Thymus (tissue), 14 donors: Measurements from ENCODE around the gene ABT1. TPM values are rescaled to one million over a fixed set of nuclear protein-coding genes. Genes with fewer than 3 reads are reported as not detected.
A peak's percentile ranks its signal among the peaks of the same experiment; 100 is the strongest.
"Not testable (repeated sequence)": the region's sequence is repeated elsewhere in the genome, so short reads cannot be mapped to it uniquely, and the experiment has no call there.

Source experiments
- DNase-seq, 9 donors: peaks; one replicate each; pipeline ENCODE4 v3.0.0-alpha.2; 2013; ENCODE audit warnings: low spot score in 9 of 9, low read depth in 6 of 9, missing footprints in 1 of 9
- H3K27ac ChIP-seq, 2 donors: one replicate each; pipeline ENCODE4 v1.5.1; 2013; ENCODE audit warnings: control low read depth in 1 of 2, low read depth in 1 of 2, low read length in 1 of 2, mild to moderate bottlenecking in 1 of 2, moderate library complexity in 1 of 2
- H3K27me3 ChIP-seq, 2 donors: one replicate each; pipeline ENCODE4 v1.5.1; 2013; ENCODE audit warnings: low read length in 1 of 2; ENCODE audit not compliant: control insufficient read depth in 2 of 2, insufficient read depth in 1 of 2
- H3K36me3 ChIP-seq, 2 donors: one replicate each; pipeline ENCODE4 v1.5.1; 2013; ENCODE audit warnings: low read length in 1 of 2, mild to moderate bottlenecking in 1 of 2, moderate library complexity in 1 of 2; ENCODE audit not compliant: control insufficient read depth in 2 of 2, insufficient read depth in 2 of 2
- H3K4me1 ChIP-seq, 2 donors: one replicate each; pipeline ENCODE4 v1.5.1; 2013; ENCODE audit warnings: low read length in 2 of 2; ENCODE audit not compliant: control insufficient read depth in 2 of 2, insufficient read depth in 2 of 2
- H3K4me3 ChIP-seq, 2 donors: one replicate each; pipeline ENCODE4 v1.5.1; 2013; ENCODE audit warnings: low read length in 2 of 2, control low read depth in 1 of 2, mild to moderate bottlenecking in 1 of 2
- H3K9me3 ChIP-seq, 2 donors: one replicate each; pipeline ENCODE4 v1.5.1; 2013; ENCODE audit warnings: low read length in 1 of 2, mild to moderate bottlenecking in 1 of 2; ENCODE audit not compliant: control insufficient read depth in 2 of 2, insufficient read depth in 1 of 2
- WGBS: extraction: QIAGEN DNeasy Blood & Tissue Kit; methylation state at CpG from one replicate; pipeline ENCODE4 v1.1.7; 2013; 5-methylcytosine and 5-hydroxymethylcytosine counted together
- long read RNA-seq, 10 donors: transcript quantifications; one replicate each; lab custom pipeline, GENCODE V29; 2026
- polyA plus RNA-seq: library from polyadenylated mRNA; stranded (reverse); fragments of 200-250 nt; gene quantifications from one replicate; pipeline ENCODE4 v1.2.3, GENCODE V29; 2013
- total RNA-seq: library from RNA; stranded (reverse); fragments of 120-200 nt; gene quantifications from one replicate; pipeline ENCODE4 v1.2.4, GENCODE V29; 2013
- donor health status: healthy.

The ABT1 gene
- 22.7 TPM for total RNA-seq
- 25.0 TPM for polyA plus RNA-seq
- long read RNA-seq, donor 1, transcript ABT1-201 (3 exons, 2,949 nt) = major isoform, 5 of 5 reads
- long read RNA-seq, donor 1, partial matches to known transcripts = 0 of 5 reads
- long read RNA-seq, donor 1, other reads (novel, unspliced or antisense) = 0 of 5 reads
- long read RNA-seq, donor 2 = 0 reads
- long read RNA-seq, donor 3, transcript ABT1-201 (3 exons, 2,949 nt) = major isoform, 43 of 43 reads
- long read RNA-seq, donor 3, partial matches to known transcripts = 0 of 43 reads
- long read RNA-seq, donor 3, other reads (novel, unspliced or antisense) = 0 of 43 reads
- long read RNA-seq, donor 4, transcript ABT1-201 (3 exons, 2,949 nt) = major isoform, 15 of 15 reads
- long read RNA-seq, donor 4, partial matches to known transcripts = 0 of 15 reads
- long read RNA-seq, donor 4, other reads (novel, unspliced or antisense) = 0 of 15 reads
- long read RNA-seq, donor 5, transcript ABT1-201 (3 exons, 2,949 nt) = major isoform, 49 of 55 reads
- long read RNA-seq, donor 5, partial matches to known transcripts = 6 of 55 reads
- long read RNA-seq, donor 5, other reads (novel, unspliced or antisense) = 0 of 55 reads
- long read RNA-seq, donor 6, transcript ABT1-201 (3 exons, 2,949 nt) = major isoform, 26 of 26 reads
- long read RNA-seq, donor 6, partial matches to known transcripts = 0 of 26 reads
- long read RNA-seq, donor 6, other reads (novel, unspliced or antisense) = 0 of 26 reads
- long read RNA-seq, donor 7, transcript ABT1-201 (3 exons, 2,949 nt) = major isoform, 24 of 24 reads
- long read RNA-seq, donor 7, partial matches to known transcripts = 0 of 24 reads
- long read RNA-seq, donor 7, other reads (novel, unspliced or antisense) = 0 of 24 reads
- long read RNA-seq, donor 8, transcript ABT1-201 (3 exons, 2,949 nt) = major isoform, 6 of 6 reads
- long read RNA-seq, donor 8, partial matches to known transcripts = 0 of 6 reads
- long read RNA-seq, donor 8, other reads (novel, unspliced or antisense) = 0 of 6 reads
- long read RNA-seq, donor 9, transcript ABT1-201 (3 exons, 2,949 nt) = major isoform, 21 of 21 reads
- long read RNA-seq, donor 9, partial matches to known transcripts = 0 of 21 reads
- long read RNA-seq, donor 9, other reads (novel, unspliced or antisense) = 0 of 21 reads
- long read RNA-seq, donor 10, transcript ABT1-201 (3 exons, 2,949 nt) = major isoform, 15 of 15 reads
- long read RNA-seq, donor 10, partial matches to known transcripts = 0 of 15 reads
- long read RNA-seq, donor 10, other reads (novel, unspliced or antisense) = 0 of 15 reads

GRCh38 chr6:26596579-26597388 is at the start of gene ABT1:
Gene ABT1 (plus strand): TSS chr6:26596953. CDS start chr6:26596983, 30 bp downstream.
- under 1% methylated on average over 51 of the region's 51 CpGs for WGBS
- peak within 1 kb of the TSS; percentile 88 to 92 for H3K27ac ChIP-seq

GRCh38 chr6:26547363-26547762 is 49.4 kb upstream of the ABT1 start:
- not testable (repeated sequence) for H3K27ac ChIP-seq, H3K9me3 ChIP-seq, H3K4me3 ChIP-seq, DNase-seq, H3K4me1 ChIP-seq, H3K27me3 ChIP-seq
- H3K36me3 ChIP-seq = peaks cover 5 to 22% of the 10 kb centered on the region in 2 donors
- WGBS = 99% methylated on average over 18 of the region's 18 CpGs

More at GRCh38 chr6:26596579-26597388, at the start of gene ABT1:
- Histone ChIP-seq H3K27me3 (peaks cover 25 to 42% of the 10 kb centered on the region in 2 donors), H3K4me3 (peak within 1 kb of the TSS; percentile 70 to 92), H3K4me1 (peaks cover 4 to 17% of the 10 kb centered on the region in 2 donors), H3K36me3 (peaks cover 10 to 22% of the 10 kb centered on the region in 2 donors), H3K9me3 (no peaks in the 10 kb centered on the region)
- peak; percentile 93 to 99 (median 96) for DNase-seq

- H3K9me3 ChIP-seq = peaks cover 0 to 6% of the 10 kb centered on the region in 2 donors
- H3K4me1 ChIP-seq = peaks cover 9 to 29% of the 10 kb centered on the region in 2 donors
- 4% methylated on average over 42 of the region's 42 CpGs for WGBS
- H3K4me3 ChIP-seq = peak overlapping the region; percentile 83 to 85
- peaks cover 0 to 6% of the 10 kb centered on the region in 2 donors for H3K36me3 ChIP-seq
- peak overlapping the region; percentile 52 to 78 for H3K27ac ChIP-seq
- DNase-seq = peak in 4 of 9 donors; percentile 50 to 77 (median 61)
- peaks cover 0 to 2% of the 10 kb centered on the region in 2 donors for H3K27me3 ChIP-seq
Observed at GRCh38 chr6:26550250-26550993, 46.3 kb upstream of the ABT1 start.

GRCh38 chr6:26552205-26552604 is 44.5 kb upstream of the ABT1 start:
- Histone ChIP-seq H3K27me3 (peaks cover 0 to 10% of the 10 kb centered on the region in 2 donors), H3K4me1 (peaks cover 9 to 29% of the 10 kb centered on the region in 2 donors), H3K4me3 (no peak overlapping the region), H3K9me3 (peaks cover 0 to 6% of the 10 kb centered on the region in 2 donors), H3K36me3 (no peaks in the 10 kb centered on the region), H3K27ac (no peak overlapping the region)
- no peak for DNase-seq
- WGBS = 91% methylated on average over 10 of the region's 10 CpGs

GRCh38 chr6:26552640-26553188 is 44.0 kb upstream of the ABT1 start:
- no peaks in the 10 kb centered on the region for H3K36me3 ChIP-seq
- DNase-seq = no peak
- peaks cover 9 to 29% of the 10 kb centered on the region in 2 donors for H3K4me1 ChIP-seq
- peaks cover 0 to 10% of the 10 kb centered on the region in 2 donors for H3K27me3 ChIP-seq
- WGBS = 40% methylated on average over 11 of the region's 11 CpGs
- H3K4me3 ChIP-seq = peak overlapping the region; percentile 48 to 58
- H3K27ac ChIP-seq = no peak overlapping the region
- H3K9me3 ChIP-seq = peaks cover 0 to 6% of the 10 kb centered on the region in 2 donors

GRCh38 chr6:26553264-26553634 is 43.5 kb upstream of the ABT1 start:
- Histone ChIP-seq H3K9me3 (peaks cover 0 to 6% of the 10 kb centered on the region in 2 donors), H3K4me1 (peaks cover 9 to 29% of the 10 kb centered on the region in 2 donors), H3K27ac (peak overlapping the region in 1 of 2 donors; percentile 2), H3K27me3 (peaks cover 0 to 10% of the 10 kb centered on the region in 2 donors), H3K4me3 (peak overlapping the region; percentile 48 to 58), H3K36me3 (no peaks in the 10 kb centered on the region)
- WGBS = under 1% methylated on average over 13 of the region's 13 CpGs
- DNase-seq = peak in 6 of 9 donors; percentile 68 to 88 (median 79)

GRCh38 chr6:26553635-26554446 is 42.9 kb upstream of the ABT1 start:
- peak in 4 of 9 donors; percentile 70 to 87 (median 77) for DNase-seq
- H3K9me3 ChIP-seq = peaks cover 0 to 6% of the 10 kb centered on the region in 2 donors
- H3K36me3 ChIP-seq = no peaks in the 10 kb centered on the region
- H3K27me3 ChIP-seq = peaks cover 0 to 10% of the 10 kb centered on the region in 2 donors
- peaks cover 9 to 29% of the 10 kb centered on the region in 2 donors for H3K4me1 ChIP-seq
- under 1% methylated on average over 19 of the region's 19 CpGs for WGBS
- peak overlapping the region; percentile 60 to 64 for H3K27ac ChIP-seq
- H3K4me3 ChIP-seq = peak overlapping the region; percentile 48 to 58
